ENCODE measurements around the gene ASCC3.

GRCh38 chr6:100915876-100916275, 34.7 kb upstream of the ASCC3 start:
- TF ChIP-seq, protein P1, sequence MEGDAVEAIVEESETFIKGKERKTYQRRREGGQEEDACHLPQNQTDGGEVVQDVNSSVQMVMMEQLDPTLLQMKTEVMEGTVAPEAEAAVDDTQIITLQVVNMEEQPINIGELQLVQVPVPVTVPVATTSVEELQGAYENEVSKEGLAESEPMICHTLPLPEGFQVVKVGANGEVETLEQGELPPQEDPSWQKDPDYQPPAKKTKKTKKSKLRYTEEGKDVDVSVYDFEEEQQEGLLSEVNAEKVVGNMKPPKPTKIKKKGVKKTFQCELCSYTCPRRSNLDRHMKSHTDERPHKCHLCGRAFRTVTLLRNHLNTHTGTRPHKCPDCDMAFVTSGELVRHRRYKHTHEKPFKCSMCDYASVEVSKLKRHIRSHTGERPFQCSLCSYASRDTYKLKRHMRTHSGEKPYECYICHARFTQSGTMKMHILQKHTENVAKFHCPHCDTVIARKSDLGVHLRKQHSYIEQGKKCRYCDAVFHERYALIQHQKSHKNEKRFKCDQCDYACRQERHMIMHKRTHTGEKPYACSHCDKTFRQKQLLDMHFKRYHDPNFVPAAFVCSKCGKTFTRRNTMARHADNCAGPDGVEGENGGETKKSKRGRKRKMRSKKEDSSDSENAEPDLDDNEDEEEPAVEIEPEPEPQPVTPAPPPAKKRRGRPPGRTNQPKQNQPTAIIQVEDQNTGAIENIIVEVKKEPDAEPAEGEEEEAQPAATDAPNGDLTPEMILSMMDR (IDR thresholded peaks at IDR 0.05), result no peak
- TF ChIP-seq POLR2A (IDR thresholded peaks at IDR 0.05), result no peak

Measured in adrenal gland (tissue), 5 donors.